ENCODE data around the gene KRCC1. TPM values are rescaled to one million over a fixed set of nuclear protein-coding genes. Genes with fewer than 3 reads are reported as not detected.

KRCC1 gene
- total RNA-seq, 1 donor from 2014 or later = 24.3 TPM

DNA sequence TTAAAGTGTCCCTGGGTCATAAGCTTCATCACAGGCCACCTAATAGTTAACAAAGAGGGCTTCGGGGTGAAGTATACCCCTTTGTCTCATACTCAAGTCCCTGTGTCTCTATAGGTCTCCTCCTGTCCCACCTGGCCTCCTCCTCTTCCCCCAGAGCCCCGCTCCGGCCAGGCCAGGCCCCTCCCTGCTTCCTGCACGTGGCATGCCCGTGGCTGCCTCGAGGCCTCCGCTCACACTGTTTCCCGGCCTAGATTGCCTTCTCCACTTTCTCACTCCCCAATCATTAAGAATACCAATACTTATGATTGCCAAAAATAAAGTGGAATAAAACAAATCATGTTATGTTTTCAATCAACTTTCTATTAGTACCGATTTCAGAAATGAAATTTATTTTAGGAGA, 30.8 kb upstream of the KRCC1 start:
- TF ChIP-seq POLR2A (IDR thresholded peaks at IDR 0.05) (no peak), POLR2AphosphoS5 (IDR thresholded peaks at IDR 0.05; ENCODE audit: insufficient read depth in 1 of 2, low read depth in 1 of 2) (no peak)
- TF ChIP-seq, protein P1, sequence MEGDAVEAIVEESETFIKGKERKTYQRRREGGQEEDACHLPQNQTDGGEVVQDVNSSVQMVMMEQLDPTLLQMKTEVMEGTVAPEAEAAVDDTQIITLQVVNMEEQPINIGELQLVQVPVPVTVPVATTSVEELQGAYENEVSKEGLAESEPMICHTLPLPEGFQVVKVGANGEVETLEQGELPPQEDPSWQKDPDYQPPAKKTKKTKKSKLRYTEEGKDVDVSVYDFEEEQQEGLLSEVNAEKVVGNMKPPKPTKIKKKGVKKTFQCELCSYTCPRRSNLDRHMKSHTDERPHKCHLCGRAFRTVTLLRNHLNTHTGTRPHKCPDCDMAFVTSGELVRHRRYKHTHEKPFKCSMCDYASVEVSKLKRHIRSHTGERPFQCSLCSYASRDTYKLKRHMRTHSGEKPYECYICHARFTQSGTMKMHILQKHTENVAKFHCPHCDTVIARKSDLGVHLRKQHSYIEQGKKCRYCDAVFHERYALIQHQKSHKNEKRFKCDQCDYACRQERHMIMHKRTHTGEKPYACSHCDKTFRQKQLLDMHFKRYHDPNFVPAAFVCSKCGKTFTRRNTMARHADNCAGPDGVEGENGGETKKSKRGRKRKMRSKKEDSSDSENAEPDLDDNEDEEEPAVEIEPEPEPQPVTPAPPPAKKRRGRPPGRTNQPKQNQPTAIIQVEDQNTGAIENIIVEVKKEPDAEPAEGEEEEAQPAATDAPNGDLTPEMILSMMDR (IDR thresholded peaks at IDR 0.05) = no peak
- intact Hi-C loops (cut with DNase I) = no loop called here
- H3K9me3 ChIP-seq = no peaks in the 10 kb centered on the region
- H3K27me3 ChIP-seq = no peaks in the 10 kb centered on the region
- no peak overlapping the region for H3K4me3 ChIP-seq
- H3K36me3 ChIP-seq = no peaks in the 10 kb centered on the region
- H3K4me1 ChIP-seq = no peaks in the 10 kb centered on the region
- no peak for DNase-seq (ENCODE audit: extremely low spot score in 2 of 2)
- no peak overlapping the region for H3K27ac ChIP-seq

DNA sequence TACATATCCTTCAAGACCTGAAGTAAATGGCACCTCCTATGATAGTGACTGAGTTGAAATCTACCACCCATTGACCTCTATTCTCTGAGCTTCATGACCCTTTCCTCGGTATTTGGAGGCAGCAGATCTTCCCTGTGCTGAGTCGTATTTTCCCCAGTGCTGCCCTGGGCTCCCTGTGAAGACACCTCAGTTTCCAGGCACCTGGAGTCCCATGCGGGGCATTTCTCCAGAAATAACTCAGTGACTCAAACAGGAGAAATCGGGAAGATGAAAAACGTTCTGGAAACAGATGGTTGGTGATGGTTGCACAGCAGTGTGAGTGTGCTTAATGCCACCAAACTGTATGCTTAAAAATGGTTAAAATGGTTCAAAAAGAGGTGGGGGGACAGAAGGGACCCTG, 30.0 kb upstream of the KRCC1 start:
- intact Hi-C loops (cut with DNase I) = no loop called here
- no peaks in the 10 kb centered on the region for H3K27me3 ChIP-seq
- no peaks in the 10 kb centered on the region for H3K36me3 ChIP-seq
- H3K27ac ChIP-seq = no peak overlapping the region
- TF ChIP-seq POLR2A (IDR thresholded peaks at IDR 0.05) = no peak
- TF ChIP-seq POLR2AphosphoS5 (IDR thresholded peaks at IDR 0.05; ENCODE audit: insufficient read depth in 1 of 2, low read depth in 1 of 2) = no peak
- TF ChIP-seq, protein P1 (IDR thresholded peaks at IDR 0.05) = no peak
- H3K4me3 ChIP-seq = no peak overlapping the region
- DNase-seq (ENCODE audit: extremely low spot score in 2 of 2) = no peak
- no peaks in the 10 kb centered on the region for H3K9me3 ChIP-seq
- no peaks in the 10 kb centered on the region for H3K4me1 ChIP-seq

DNA sequence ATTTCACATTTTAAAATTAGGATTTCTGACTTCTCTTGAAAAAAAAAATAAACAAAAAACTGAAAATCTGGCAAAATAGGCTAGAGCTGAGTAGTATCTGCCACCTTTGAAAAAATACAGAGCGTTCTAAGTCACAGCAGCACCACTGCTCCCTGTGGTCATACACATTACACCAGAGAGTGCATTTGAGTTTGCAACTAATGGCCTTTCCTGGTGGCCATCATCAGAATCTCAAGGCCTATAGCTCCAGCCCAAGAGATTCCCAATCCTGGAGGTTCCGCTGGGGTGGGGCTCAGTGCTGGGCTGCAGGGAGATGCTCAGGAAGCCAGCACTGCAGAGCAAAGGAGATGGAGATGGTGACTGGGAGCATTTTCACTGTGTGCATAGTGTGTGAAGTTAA, 29.5 kb upstream of the KRCC1 start:
- Histone ChIP-seq H3K4me1 (no peaks in the 10 kb centered on the region), H3K4me3 (no peak overlapping the region), H3K27ac (no peak overlapping the region), H3K36me3 (no peaks in the 10 kb centered on the region), H3K9me3 (no peaks in the 10 kb centered on the region), H3K27me3 (no peaks in the 10 kb centered on the region)
- no peak for TF ChIP-seq POLR2A (IDR thresholded peaks at IDR 0.05)
- no peak for TF ChIP-seq POLR2AphosphoS5 (IDR thresholded peaks at IDR 0.05; ENCODE audit: insufficient read depth in 1 of 2, low read depth in 1 of 2)
- TF ChIP-seq, protein P1 (IDR thresholded peaks at IDR 0.05) = no peak
- intact Hi-C loops (cut with DNase I) = no loop called here
- DNase-seq (ENCODE audit: extremely low spot score in 2 of 2) = no peak

DNA sequence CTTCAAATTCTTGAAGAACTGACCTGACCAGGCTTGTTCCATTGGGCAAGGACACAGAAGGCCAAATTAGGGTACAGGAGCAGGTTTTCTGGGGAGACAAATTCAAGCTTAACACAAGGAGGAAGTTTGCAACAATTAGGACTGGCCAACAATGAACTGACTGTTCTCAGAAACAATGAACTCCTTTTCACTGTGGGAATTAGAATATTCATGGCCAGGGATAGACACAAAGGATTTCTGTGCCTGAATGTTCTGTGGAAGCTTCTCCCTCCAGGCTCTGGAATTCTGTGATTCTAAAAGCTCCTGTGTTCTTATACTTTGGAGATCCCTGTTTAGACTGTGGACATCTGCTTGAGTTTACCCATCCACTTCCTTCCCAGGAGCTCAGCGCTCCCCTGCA, 27.2 kb upstream of the KRCC1 start:
- no peak overlapping the region for H3K4me3 ChIP-seq
- intact Hi-C loops (cut with DNase I) = no loop called here
- H3K27ac ChIP-seq = no peak overlapping the region
- DNase-seq (ENCODE audit: extremely low spot score in 2 of 2) = no peak
- TF ChIP-seq POLR2AphosphoS5 (IDR thresholded peaks at IDR 0.05; ENCODE audit: insufficient read depth in 1 of 2, low read depth in 1 of 2) = no peak
- TF ChIP-seq POLR2A (IDR thresholded peaks at IDR 0.05) = no peak
- TF ChIP-seq, protein P1 (IDR thresholded peaks at IDR 0.05) = no peak
- no peaks in the 10 kb centered on the region for H3K27me3 ChIP-seq
- no peaks in the 10 kb centered on the region for H3K4me1 ChIP-seq
- no peaks in the 10 kb centered on the region for H3K9me3 ChIP-seq
- no peaks in the 10 kb centered on the region for H3K36me3 ChIP-seq

DNA sequence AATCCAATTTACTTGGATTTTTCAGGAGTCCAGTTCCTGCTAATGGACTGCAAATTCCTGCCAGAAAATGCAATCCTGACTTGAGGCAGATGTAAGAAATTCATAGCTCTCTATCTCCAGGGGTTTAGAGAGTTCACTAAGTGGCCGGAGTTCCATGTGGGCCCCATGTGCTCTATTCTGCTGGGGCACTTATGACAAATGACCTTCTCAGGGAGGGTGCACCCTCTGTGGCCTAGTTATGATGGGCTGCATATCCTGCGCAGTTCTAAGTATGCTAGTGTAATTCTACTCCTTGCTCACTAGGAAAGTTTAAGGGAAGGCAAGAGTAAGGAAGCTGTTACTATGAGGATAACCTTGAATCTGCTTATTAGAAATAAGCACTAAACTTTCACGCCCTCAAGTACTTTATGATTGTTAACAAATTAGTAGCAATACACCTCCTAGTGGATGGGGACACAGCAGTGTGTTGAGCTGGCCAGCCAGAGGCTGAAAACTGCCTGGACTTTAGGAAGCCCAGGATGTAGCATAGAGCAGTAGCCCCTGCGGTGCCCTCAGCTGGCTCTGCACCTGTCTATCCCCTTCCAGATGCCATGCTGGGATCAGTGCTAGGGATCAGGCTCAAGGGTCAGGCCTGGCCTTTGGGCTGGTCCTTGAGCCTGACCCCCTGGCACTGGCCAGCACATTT, 26.5 kb upstream of the KRCC1 start:
- no peaks in the 10 kb centered on the region for H3K27me3 ChIP-seq
- no peak overlapping the region for H3K27ac ChIP-seq
- H3K4me1 ChIP-seq = no peaks in the 10 kb centered on the region
- no peaks in the 10 kb centered on the region for H3K9me3 ChIP-seq
- TF ChIP-seq, protein P1 (IDR thresholded peaks at IDR 0.05) = no peak
- no peak for TF ChIP-seq POLR2AphosphoS5 (IDR thresholded peaks at IDR 0.05; ENCODE audit: insufficient read depth in 1 of 2, low read depth in 1 of 2)
- no peak for TF ChIP-seq POLR2A (IDR thresholded peaks at IDR 0.05)
- H3K4me3 ChIP-seq = no peak overlapping the region
- H3K36me3 ChIP-seq = no peaks in the 10 kb centered on the region
- intact Hi-C loops (cut with DNase I) = no loop called here
- DNase-seq (ENCODE audit: extremely low spot score in 2 of 2) = no peak
